ENCODE results near the gene TMEM132A.

- no peak for TF ChIP-seq CTCF (IDR thresholded peaks at IDR 0.05)
- no peak for TF ChIP-seq POLR2AphosphoS5 (IDR thresholded peaks at IDR 0.05; ENCODE audit: low read depth, low read length)
- no peak for TF ChIP-seq REST (IDR thresholded peaks at IDR 0.05; ENCODE audit: insufficient read depth in 1 of 2, low read depth in 2 of 2, low read length in 1 of 2)
Measured at GRCh38 chr11:60941371-60942119, 17.3 kb downstream of the TMEM132A start.

All from Panc1 (cell line).